Esophagus squamous epithelium (tissue), 4 donors: Measurements from ENCODE around the gene KRTAP9-2.

ENCODE experiments used
- POLR2A ChIP-seq, 4 donors: fragments of 450-650 bp; IDR thresholded peaks; one replicate each; pipeline ENCODE4 v1.6.1; 2017; ENCODE audit warnings: antibody characterized with exemption in 4 of 4, mild to moderate bottlenecking in 4 of 4, moderate library complexity in 3 of 4
- TF ChIP-seq, protein P1 (sequence below), 6 experiments: fragments of 450-650 bp in 4 of 6; fragments of 200-600 bp in 2 of 6; sonication (generic) in 2 of 6; IDR thresholded peaks; one replicate each; pipeline ENCODE4 v1.5.1; 2016 to 2019; ENCODE audit warnings: antibody characterized with exemption in 6 of 6, mild to moderate bottlenecking in 4 of 6, moderate library complexity in 4 of 6

DNA sequence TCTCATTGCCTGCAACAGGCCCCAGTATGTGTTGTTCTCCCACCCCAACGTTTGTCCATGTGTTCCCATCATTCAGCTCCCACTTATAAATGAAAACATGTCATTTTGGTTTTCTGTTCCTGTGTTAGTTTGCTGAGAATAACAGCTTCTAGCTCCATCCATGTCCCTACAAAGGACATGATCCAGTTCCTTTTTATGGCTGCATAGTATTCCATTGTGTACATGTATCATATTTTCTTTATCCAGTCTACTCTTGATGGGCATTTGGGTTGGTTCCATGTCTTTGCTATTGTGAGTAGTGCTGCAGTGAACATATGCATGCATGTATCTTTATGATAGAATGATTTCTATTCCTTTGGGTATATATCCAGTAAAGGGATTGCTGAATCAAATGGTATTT is 10.8 kb upstream of the KRTAP9-2 start:
- TF ChIP-seq, protein P1, sequence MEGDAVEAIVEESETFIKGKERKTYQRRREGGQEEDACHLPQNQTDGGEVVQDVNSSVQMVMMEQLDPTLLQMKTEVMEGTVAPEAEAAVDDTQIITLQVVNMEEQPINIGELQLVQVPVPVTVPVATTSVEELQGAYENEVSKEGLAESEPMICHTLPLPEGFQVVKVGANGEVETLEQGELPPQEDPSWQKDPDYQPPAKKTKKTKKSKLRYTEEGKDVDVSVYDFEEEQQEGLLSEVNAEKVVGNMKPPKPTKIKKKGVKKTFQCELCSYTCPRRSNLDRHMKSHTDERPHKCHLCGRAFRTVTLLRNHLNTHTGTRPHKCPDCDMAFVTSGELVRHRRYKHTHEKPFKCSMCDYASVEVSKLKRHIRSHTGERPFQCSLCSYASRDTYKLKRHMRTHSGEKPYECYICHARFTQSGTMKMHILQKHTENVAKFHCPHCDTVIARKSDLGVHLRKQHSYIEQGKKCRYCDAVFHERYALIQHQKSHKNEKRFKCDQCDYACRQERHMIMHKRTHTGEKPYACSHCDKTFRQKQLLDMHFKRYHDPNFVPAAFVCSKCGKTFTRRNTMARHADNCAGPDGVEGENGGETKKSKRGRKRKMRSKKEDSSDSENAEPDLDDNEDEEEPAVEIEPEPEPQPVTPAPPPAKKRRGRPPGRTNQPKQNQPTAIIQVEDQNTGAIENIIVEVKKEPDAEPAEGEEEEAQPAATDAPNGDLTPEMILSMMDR (IDR thresholded peaks at IDR 0.05) = no peak
- no peak for TF ChIP-seq POLR2A (IDR thresholded peaks at IDR 0.05)
